ENCODE results near the gene SPTAN1. TPM values are rescaled to one million over a fixed set of nuclear protein-coding genes. Genes with fewer than 3 reads are reported as not detected.

SPTAN1 gene
- polyA plus RNA-seq, 2 of the 4 experiments (the other 2 are of a cell fraction), result 104 to 122 TPM

GRCh38 chr9:128634111-128634510, 81.7 kb downstream of the SPTAN1 start:
- Histone ChIP-seq H3K4me1 (peaks cover 56% of the 10 kb centered on the region), H3K4me3 (no peak overlapping the region), H3K4me2 (peak overlapping the region; percentile 93; the same call in 2 of the 3 replicates), H3K27ac (peak overlapping the region; percentile 97 to 99), H3K9me3 (no peaks in the 10 kb centered on the region)
- CTCF ChIA-PET, result interaction anchor here (0.9 to 7.4 kb wide), 19 partner anchors 11 to 338 kb away, joined by 3 to 61 read pairs (median 6); partner anchors contain the start of gene PKN3
- 97% methylated on average over 10 of the region's 10 CpGs for WGBS (ENCODE audit: missing lambda C conversion rate)
- no peak for TF ChIP-seq KDM5A (IDR thresholded peaks at IDR 0.05)
- no peak for TF ChIP-seq CBX2 (IDR thresholded peaks at IDR 0.05; ENCODE audit: borderline replicate concordance, low read depth)
- TF ChIP-seq HMGXB4 (CRISPR knock-in tag; IDR thresholded peaks at IDR 0.05; ENCODE audit: borderline replicate concordance), result no peak
- no peak for TF ChIP-seq CEBPB (IDR thresholded peaks at IDR 0.05)
- TF ChIP-seq SMC3 (IDR thresholded peaks at IDR 0.05), result no peak
- TF ChIP-seq NFE2L2 (conservative IDR thresholded peaks at IDR 0.05; ENCODE audit: low read length), result no peak
- TF ChIP-seq FOSB (CRISPR knock-in tag; IDR thresholded peaks at IDR 0.05), result no peak
- no peak for TF ChIP-seq KDM1A (IDR thresholded peaks at IDR 0.05; ENCODE audit: low read depth)
- TF ChIP-seq CBX8 (IDR thresholded peaks at IDR 0.05), result no peak
- POLR2A ChIA-PET, result interaction anchor here (2.4 kb wide), 1 partner anchor 51 kb away, joined by 24 read pairs; no protein-coding TSS in a partner anchor
- FAIRE-seq, result no peak
- no peak for DNase-seq (ENCODE audit: low read depth in 1 of 2, low spot score in 1 of 2)
- ATAC-seq, result no peak

DNA sequence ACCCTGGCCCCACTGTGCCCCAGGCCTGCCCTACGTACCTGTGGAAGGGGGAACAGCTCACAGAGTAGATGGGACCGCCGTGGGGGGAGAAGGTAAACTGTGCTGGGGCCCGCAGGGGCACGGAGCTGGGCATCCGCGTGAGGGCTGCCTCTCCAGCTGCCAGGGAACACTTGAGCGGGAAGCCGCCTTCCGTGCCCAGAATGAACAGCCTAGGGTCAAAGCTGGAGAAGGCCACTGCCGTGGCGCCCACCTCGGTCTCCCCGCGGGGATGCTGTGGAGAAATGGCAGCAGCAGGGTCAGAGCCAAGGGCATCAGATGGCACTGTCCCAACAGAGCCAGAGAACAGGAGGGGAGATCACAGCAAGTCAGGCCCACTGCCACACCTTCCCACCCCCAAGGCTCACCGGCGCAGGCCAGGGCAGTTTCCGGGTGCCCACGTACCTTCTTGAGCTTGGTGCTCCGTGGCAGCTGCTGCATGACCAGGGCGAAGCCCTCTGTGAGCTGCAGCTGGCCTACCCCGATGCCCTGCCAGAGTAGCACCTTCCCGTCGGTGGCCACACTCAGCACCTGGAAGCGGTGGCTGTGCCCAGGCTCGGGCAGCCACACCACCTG, 82.4 kb downstream of the SPTAN1 start:
- TF ChIP-seq RNF2 (IDR thresholded peaks at IDR 0.05; ENCODE audit: borderline replicate concordance, low read depth), result no peak
- no peak for TF ChIP-seq FOXS1 (CRISPR knock-in tag; IDR thresholded peaks at IDR 0.05)
- no peak; the same call in 1 of the 2 replicates for TF ChIP-seq E2F6 (IDR thresholded peaks at IDR 0.05; ENCODE audit: borderline replicate concordance, low read depth)
- no peak for TF ChIP-seq RARB (CRISPR knock-in tag; IDR thresholded peaks at IDR 0.05)
- TF ChIP-seq ZNF302 (CRISPR knock-in tag; IDR thresholded peaks at IDR 0.05), result no peak
- TF ChIP-seq CEBPB (IDR thresholded peaks at IDR 0.05), result no peak
- no peak for TF ChIP-seq HMGXB4 (CRISPR knock-in tag; IDR thresholded peaks at IDR 0.05; ENCODE audit: borderline replicate concordance)
- no peak for TF ChIP-seq CBX8 (IDR thresholded peaks at IDR 0.05)
- TF ChIP-seq RCOR1 (IDR thresholded peaks at IDR 0.05; ENCODE audit: low read depth, low read length), result no peak
- TF ChIP-seq RFX5 (IDR thresholded peaks at IDR 0.05), result no peak
- no peak for TF ChIP-seq TP53 (CRISPR knock-in tag; IDR thresholded peaks at IDR 0.05)
- Histone ChIP-seq H3K4me2 (peak overlapping the region; percentile 93), H3K4me1 (peaks cover 49% of the 10 kb centered on the region), H3K9me3 (no peaks in the 10 kb centered on the region), H3K4me3 (peak overlapping the region; percentile 31), H3K27ac (peak overlapping the region; percentile 97 to 99)
- CTCF ChIA-PET, result interaction anchor here (0.6 to 7.4 kb wide), 37 partner anchors 10 to 400 kb away, joined by 3 to 61 read pairs (median 6); partner anchors contain the start of gene PKN3
- DNase-seq (ENCODE audit: low read depth in 1 of 2, low spot score in 1 of 2) (no peak), ATAC-seq (no peak; a peak in 1 of 6 replicates), FAIRE-seq (no peak)
- WGBS (ENCODE audit: missing lambda C conversion rate), result 71% methylated on average over 23 of the region's 26 CpGs
- POLR2A ChIA-PET, result interaction anchor here (0.9 to 2.4 kb wide), 10 partner anchors 9 to 264 kb away, joined by 3 to 24 read pairs (median 6); partner anchors contain the start of genes PKN3, SET, SPTAN1 and URM1

Data from A549 (cell line).